HG03521 (cell line): ENCODE results near the gene CLDN19.
A peak's percentile ranks its signal among the peaks of the same experiment; 100 is the strongest.

Source experiments
- ATAC-seq: cut with Tn5 transposase; IDR thresholded peaks from one replicate; pipeline ENCODE4 v1.9.1; 2021; ENCODE audit warnings: mild to moderate bottlenecking, moderate library complexity; ENCODE audit not compliant: unreplicated experiment

Gene CLDN19, protein sequence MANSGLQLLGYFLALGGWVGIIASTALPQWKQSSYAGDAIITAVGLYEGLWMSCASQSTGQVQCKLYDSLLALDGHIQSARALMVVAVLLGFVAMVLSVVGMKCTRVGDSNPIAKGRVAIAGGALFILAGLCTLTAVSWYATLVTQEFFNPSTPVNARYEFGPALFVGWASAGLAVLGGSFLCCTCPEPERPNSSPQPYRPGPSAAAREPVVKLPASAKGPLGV

DNA sequence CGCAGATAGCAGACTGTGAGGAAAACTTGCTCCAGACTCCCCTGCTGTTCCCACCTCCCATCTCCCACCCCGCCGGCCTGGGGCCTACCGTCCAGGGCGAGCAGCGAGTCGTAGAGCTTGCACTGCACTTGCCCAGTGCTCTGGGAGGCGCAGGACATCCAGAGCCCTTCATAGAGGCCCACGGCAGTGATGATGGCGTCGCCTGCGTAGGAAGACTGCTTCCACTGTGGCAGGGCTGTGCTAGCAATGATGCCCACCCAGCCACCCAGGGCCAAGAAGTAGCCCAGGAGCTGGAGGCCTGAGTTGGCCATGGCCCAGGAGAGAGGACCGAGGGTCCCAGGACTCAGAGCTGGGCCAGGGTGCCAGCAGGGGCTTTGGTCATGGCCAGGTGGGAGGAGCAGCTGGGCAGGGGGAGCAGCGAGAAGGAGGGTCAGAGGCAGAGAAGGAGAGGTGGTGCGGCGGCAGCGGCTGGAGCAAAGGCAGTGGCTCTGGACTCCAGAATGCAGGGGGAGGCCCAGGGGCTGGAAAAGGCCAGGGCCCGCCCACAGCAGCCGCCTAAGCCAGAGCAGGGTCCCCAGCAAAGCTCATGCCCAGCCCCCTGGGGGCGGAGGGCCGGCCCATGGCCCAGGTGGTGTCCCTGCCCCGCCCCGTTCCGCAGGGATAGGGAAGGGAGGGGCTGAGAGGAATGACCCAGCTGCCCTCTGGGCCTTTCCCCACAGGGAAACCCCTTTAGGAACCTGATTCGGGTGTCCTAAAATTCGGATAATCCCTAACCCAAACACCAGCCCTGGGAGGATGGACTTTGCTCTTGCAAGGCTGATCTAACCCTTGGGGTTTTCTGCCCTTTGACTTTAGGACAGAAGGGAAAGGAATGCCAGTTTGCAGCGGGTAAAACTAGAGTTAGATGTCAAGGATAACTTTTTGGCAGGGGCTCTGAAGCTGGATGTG is at the start of gene CLDN19:
Gene CLDN19 (minus strand): TSS at position 484 of the 948 bp plus-strand sequence. CDS start 173 bp downstream, at position 311.
- no peak for ATAC-seq

DNA sequence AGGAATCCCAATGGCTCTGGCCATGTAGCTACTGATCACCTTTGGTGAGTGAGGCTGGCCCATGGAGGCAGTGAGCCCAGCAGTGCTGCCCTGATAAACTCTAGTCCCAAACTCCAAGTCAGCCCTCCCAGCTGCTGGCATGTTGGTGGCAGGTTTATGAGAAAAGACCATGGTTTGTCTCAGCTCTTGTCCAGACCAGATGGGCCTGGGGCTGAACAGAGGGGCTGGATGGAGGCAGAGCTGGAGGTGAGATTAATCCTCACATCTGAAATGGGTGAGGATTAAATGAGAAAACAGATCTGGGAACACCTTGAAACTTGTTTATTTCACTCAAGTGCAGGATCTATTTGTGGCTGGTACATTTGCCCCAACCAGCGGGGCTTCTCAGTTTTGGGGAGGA is 48.0 kb upstream of the CLDN19 start:
- no peak for ATAC-seq

DNA sequence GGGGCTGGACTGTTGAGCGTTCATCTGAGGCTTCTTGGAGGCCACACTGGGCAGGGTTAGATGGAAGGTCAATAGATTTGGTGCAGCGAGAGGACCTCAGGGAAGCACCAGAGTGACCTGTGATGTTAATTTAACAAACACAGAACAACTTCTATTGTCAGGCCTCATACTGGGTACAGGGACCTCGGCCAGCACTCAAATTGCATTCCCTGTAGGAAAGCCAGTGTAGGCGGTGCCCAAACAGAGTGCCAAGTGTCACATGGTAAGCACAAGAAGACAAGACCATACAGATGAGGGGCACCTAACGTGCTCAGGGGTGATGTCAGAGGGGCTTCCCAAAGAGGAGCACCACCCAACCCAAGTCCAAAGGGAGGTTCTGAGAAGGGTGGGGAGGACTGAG is 46.1 kb upstream of the CLDN19 start:
- ATAC-seq: no peak

DNA sequence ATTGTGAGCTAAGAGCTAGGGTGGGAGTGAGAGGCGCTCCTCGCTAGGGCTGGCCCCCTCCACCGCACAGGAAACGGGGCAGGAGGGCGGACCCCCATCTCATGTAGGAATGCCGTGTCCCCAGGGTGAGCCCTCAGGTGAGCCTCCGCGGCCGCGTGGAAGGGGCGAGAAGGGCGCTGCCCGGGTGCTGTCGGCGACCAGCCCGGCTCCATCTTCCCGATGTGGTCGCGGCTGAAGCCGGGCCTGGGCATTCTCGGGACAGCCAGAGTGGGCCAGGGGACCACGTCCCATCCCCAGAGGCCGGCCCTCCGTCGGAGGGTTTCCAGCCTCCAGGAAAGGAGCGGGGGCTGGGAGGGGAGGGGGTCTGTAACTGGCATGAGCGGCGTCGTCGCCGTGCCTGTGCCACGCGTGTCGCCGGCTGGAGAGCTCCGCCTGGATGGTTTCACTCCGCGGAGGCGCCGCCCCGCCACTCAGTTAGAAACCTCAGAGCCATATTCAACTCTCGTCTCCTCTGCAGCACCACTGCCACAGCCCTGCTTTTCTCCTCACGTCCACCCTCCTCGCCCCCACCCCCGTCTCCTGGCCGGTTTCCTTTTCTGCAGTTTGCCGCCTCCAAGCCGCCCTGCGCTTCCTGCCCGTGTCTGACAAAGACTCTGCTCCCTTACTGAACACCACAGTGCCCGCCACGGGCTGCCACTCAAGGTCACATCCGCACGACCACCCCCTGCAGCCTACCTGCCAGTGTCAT is 45.1 kb upstream of the CLDN19 start, which contains the start of gene TMEM269:
Gene TMEM269 (plus strand): TSS at position 46 of the 748 bp plus-strand sequence. CDS start 4,903 bp downstream, outside the sequence.
- ATAC-seq: no peak

DNA sequence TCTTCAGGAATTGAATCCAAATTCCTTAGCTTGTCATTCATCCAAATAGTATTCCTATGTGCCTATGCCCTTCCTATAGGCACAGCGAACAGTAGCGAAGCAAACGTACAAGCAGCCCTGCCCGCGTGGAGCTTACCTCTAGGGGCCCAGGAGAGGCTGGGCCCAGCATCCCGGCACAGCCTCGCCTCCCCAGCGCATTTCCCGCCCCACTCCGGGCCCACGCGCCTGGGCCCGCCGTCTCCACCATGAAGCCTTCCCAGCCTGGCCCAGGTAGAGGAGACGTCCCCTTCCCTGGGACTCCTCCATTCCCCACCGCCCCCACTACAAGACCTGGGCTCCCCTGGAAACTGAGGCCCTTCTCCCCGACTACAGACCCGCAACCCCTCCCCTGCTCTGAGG is 44.5 kb upstream of the CLDN19 start:
- ATAC-seq: no peak

DNA sequence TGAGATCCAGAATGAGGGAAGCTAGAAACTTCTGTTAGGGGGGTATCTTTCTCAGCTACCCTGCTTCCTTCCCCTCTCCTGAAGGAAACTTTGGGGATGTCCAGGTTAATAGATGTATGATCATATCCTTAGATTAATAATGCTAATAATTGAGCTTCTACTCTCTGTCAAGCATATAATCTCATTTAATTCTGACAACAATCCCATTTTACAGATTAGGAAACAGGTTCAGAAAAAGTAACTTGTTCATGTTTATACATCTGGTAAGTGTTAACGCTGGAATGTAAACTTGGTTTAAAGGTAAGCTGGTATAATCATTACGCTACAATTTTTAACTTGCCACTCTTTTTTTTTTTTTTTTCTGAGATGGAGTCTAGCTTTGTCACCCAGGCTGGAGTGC is 43.1 kb upstream of the CLDN19 start:
- no peak for ATAC-seq

DNA sequence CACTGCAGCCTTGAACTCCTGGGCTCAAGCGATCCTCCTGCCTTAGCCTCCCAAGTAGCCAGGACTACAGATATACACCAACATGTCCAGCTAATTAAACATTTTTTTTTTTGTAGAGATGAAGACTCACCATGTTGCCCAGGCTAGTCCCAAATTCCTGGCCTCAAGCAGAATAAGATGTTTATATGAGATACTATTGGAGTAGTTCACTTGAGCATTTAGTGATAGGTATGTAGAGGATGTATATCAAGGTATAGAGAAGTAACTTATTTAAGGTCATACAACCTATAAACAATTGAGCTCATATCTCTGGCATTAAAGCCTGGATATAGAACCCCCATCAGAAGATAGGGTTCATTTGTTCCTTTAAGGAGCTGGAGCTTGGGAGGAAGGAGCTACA is 40.1 kb upstream of the CLDN19 start:
- no peak for ATAC-seq

DNA sequence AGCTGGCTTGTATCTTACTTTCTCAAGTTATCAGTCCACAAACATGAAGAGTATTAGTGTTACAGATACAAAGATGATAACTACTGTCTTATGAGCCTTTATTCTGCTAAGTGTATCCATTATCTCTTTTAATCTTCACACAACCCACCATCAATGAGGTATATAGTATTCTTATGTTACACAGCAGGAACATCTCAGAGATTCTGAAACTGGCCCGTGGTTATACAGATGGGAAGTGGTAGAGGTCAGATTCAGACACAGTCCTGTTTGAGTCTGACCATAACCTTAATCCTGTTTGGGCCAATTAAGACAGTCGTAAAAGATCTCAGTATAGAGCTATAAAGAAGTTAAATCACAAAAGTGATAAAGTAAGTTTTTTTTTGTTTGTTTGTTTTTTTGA is 39.7 kb upstream of the CLDN19 start:
- ATAC-seq: no peak

DNA sequence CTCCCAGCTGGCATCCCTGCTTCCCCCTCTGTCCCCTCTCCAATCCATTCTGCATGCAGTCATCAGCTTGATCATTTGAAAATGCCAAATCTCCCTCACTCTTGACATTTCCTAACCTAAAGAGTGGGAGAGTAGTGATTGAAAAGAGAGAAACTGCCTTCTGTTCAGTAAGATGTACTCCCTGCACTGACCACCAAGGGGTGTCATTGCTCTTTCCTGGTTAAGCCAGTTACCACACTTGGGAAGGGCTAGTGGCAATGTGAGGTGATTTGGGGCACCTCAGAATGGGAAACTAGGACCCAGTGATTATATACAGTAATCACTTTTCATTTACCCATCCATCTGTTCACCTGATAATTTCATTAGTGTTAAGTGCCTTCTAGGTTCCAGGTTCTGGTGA is 37.8 kb upstream of the CLDN19 start:
- ATAC-seq: no peak

DNA sequence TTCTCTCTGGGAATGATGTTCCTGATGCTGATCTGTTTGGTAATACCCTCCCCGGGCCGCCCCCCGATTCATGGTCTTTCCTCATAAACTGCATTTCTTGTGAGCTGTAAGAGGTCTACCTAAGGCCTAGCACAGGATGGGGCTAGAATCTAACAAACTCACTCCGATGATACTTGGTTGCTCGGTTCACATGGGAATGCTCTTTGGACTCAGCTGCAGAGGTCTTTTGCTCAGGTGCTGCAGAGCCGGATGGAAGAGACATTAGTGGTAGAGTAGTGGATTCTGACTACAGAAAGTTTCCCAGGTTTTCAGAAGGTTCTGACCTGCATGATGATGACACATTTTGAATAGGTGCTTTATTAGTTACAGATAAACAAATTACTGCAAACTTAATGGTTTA is 36.5 kb upstream of the CLDN19 start:
- ATAC-seq: no peak

DNA sequence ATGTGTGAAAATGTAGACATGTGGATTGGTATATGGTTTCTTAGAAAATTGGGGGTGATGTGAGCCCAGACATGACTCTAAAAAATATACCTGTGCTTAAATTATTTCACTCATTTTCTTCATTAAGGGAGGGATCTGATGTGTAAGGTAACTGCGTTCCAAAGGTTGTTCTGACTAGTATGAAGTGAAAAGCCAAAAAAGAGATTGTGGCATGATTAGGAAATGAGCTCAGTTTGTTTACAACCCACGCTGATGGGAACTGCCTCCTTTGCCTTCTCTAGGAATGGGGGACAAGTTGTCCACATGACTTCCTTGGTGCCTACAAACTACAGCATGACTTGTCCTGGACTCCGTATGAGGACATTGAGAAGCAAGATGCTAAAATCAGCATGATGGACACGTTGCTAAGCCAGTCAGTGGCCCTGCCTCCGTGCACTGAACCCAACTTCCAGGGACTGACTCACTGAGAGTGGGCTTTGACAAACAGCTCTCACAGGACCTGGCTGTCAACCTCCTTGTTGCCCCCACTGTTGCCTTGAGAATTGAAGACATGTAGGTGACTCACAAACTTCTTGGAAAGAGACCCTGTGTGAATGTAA is 35.0 kb upstream of the CLDN19 start:
- ATAC-seq: no peak

DNA sequence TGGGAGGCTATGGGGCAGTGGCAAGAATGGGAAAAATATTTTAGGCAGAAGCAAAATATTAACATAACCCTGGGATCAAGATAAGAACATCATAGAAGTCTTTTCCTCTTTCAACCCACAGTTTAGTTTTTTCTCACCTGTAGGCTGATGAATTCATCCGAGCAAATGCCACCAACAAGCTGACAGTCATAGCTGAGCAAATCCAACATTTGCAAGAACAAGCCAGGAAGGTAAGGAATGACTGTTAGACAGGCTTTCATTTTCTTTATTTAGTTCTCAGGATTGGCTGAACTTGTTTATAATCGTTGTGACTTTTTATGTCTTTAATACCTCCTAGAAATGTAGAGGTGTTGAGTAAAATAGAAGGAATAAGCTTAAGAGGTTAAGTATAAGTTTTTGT is 33.4 kb upstream of the CLDN19 start:
- ATAC-seq: no peak

DNA sequence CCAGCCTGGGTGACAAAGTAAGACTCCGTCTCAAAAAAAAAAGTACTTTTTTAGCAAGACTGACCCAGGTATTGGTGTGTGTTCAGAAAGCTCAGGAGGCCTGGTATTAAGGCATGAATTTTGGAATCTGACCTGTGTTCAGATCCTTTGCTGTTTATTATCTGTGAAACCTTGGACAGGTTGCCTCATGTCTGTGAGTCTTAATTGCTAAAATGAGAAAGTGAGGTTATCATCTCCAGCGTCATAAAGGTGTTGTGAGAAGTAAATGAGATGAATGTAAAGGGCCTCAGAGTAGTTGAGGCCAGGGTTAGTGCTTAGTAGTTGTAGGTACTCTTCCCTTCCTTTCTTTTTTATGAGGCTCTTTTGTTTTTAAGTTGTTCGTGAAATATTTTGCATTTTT is 29.8 kb upstream of the CLDN19 start:
- ATAC-seq: no peak

DNA sequence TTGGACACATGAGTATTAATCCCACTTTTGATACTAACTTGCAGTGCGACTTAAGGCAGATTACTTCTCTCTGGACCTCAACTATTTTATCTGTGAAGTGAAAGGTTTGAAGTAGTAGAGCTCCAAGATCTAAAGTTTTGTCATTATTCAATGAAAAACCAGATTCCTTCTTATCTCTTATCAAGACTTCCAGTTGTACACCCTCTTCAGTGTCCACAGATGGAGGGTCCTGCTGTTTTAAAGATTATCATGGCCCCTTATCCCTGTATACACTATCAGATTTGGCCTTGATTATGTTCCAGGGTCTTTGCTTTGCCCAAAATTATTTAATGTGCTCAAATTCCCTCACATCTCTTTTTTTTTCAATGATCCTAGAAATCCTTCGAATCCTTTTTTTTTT is 28.1 kb upstream of the CLDN19 start:
- ATAC-seq: no peak

DNA sequence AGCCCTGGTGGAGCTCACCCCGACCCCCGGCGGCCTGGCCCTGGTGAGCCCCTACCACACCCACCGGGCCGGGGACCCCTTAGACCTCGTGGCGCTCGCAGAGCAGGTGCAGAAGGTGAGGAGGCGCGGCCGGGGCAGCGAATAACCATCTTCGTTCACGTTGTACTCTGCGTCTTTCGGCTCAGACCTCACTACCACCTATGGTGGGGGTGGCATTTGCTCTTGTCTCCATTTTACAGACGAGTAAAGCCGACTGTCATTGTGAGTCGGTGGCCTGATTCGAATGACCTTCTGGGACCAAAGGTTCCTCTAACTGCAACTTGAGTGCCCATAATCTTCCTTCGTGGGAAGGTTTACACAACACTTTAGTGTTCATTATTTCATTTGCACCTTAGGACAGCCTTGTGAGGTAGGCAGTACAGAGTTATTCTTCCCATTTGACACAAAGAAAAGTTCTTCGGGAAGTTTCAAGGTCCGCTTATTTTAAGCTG is 27.5 kb upstream of the CLDN19 start:
- ATAC-seq: peak; percentile 13

DNA sequence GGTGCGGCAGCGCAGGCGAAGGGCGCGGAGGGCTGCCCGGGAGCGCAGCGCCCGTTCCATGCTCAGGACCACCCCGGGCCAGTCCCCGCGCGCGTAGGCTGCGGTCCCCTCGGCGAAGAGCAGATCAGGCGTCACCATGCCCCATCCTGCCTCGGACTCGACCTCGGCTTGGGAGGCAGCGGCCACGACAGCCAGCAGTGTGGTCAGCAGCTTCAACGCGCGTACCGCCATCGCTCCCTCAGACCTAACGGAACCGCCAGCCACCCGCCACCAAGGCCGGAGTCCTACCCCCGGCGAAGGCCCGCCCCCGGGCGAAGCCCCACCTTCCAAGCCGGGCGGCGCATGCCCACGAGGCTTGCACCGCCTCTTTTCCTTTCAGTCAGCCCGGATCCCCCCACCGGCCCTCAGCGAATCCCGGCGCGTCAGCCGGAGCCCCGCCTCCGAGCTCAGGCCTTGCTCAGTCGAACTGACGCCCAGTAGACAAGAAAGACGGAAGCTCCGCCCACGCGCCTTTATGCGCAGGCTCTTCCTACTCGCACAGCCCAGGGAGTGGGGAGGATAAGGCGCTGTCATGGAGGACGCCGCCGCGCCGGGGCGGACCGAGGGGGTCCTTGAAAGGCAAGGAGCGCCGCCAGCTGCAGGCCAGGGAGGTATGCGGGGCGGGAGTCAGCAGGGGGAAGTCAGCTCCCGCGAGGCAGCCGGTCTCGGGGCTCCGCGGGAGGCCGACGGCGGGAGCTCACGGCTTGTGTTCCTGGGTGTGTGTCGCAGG is 26.9 kb upstream of the CLDN19 start, which contains the start of the genes C1orf50 and P3H1:
Gene C1orf50 (plus strand): TSS at position 509 of the 769 bp plus-strand sequence. CDS start 63 bp downstream, at position 572.
Gene P3H1 (minus strand): TSS at position 288 of the 769 bp plus-strand sequence. CDS start 57 bp downstream, at position 231.
- peak; percentile 89 for ATAC-seq

DNA sequence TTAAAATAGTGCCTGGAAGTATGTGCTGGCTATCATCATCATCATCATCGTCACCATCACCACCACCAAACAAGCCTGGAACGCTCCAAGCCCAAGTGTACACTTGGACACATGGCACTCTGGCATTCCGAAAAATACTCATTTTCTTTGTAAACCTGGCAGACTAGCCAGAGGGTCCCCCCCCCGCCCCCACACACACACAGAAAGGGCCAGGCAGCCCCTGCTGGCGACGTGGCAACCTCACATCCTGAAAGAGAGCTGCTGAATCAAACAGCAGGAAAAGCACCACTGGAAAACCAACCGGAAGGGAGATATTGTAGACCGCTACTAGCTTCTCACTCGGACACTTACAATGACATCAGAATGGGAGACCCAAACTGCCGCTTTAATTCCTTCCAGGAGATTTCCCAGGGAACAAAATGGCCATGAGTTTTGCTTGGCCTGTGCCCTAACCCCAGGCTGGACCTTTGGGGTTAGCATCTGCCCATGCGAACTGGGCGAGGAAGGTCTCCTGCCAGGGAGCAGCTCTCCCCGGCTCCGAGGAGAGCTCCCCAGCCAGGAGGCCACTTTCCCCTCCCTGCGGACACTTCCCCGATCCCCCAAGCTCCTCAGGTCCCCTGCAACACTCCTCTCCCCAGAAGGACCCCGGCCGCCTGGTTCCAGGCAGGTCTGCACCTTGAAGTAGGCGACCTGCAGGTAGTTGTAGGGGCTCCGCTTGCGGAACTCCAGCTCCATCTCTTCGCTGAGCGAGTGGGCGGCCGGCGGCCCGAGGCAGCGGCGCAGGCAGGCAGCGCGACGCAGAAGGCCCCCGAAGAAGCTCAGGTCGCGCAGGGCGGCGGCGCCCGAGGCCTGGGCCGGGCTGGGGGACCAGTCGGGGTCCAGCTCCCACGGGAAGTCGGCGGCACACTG is 26.1 kb upstream of the CLDN19 start:
- ATAC-seq: peak; percentile 17

DNA sequence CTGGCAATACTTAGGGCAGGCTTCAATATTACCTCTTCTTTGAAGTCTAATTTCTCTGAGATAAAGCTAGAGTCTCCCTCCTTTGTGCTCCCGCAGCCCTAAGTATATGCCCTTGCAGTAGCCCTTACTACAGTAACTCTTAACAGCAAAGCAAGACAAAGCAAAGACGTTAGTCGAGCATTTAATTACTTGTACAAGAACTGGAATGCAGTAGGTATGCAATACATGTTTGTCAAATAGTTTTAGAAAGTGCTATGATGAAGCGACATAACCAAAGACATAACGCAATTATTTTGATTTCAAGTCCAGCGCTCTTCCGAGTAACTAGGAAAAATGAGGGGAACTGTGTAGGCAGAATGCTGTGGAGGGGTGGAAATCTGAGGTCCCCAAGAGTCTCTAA is 25.2 kb upstream of the CLDN19 start:
- ATAC-seq: no peak

DNA sequence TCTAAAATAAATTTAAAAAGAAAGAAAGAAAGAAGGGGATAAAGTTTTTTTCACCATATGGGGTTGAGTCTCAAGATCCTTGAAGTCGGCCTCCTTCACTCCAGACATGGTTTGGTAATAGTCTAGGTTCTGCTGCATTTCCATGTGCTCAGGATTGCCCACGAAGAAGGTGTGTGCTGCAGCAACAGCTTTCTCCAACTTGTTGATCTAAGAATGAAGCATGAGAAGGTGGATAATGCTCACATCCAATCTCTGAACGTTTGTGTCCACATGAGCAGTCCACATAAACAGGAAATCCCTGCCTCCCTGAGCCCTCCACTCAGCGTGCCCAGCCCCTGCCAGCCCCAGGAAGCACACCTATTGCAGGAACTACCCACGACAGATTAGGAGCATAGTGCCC is 22.2 kb upstream of the CLDN19 start:
- ATAC-seq: no peak
